Fibroblast of lung (primary cell): Measurements from ENCODE around the gene PLXNA1. TPM values are rescaled to one million over a fixed set of nuclear protein-coding genes. Genes with fewer than 3 reads are reported as not detected.

Experiments
- DNase-seq, 2 donors: peaks; one replicate each; pipeline versions ENCODE4 v3.0.0 to v3.0.0-alpha.2; 2010; ENCODE audit warnings: low read depth in 2 of 2
- H2AFZ ChIP-seq: 2 replicates; pipeline ENCODE4 v1.5.1; 2012; ENCODE audit warnings: low read length, control low read depth, inconsistent platforms
- H3K27ac ChIP-seq: 2 replicates; pipeline ENCODE4 v1.5.1; 2011; ENCODE audit warnings: low read length, control low read depth; ENCODE audit not compliant: insufficient read depth
- H3K27me3 ChIP-seq: 2 replicates; pipeline ENCODE4 v1.5.1; 2011; ENCODE audit warnings: mild to moderate bottlenecking, low read length; ENCODE audit not compliant: control insufficient read depth, insufficient read depth
- H3K36me3 ChIP-seq: 2 replicates; pipeline ENCODE4 v1.5.1; 2011; ENCODE audit warnings: low read length; ENCODE audit not compliant: control insufficient read depth, insufficient read depth
- H3K4me1 ChIP-seq: 2 replicates; pipeline ENCODE4 v1.5.1; 2011; ENCODE audit warnings: low read length; ENCODE audit not compliant: control insufficient read depth, insufficient read depth; ENCODE audit errors: extremely low read depth
- H3K4me2 ChIP-seq: 2 replicates; pipeline ENCODE4 v1.5.1; 2011; ENCODE audit warnings: low read length, control low read depth; ENCODE audit not compliant: insufficient read depth; ENCODE audit errors: extremely low read depth
- H3K4me3 ChIP-seq, 4 experiments: fragments of 200-600 bp in 1 of 4; sonication (generic) in 1 of 4; replicated peaks in 1 of 4; 2 replicates each; pipeline ENCODE4 v1.5.1; 2011 to 2016; ENCODE audit warnings: low read length in 4 of 4, low read depth in 3 of 4, mild to moderate bottlenecking in 3 of 4, control low read depth in 2 of 4, inconsistent platforms in 1 of 4, mixed read lengths in 1 of 4; ENCODE audit not compliant: insufficient read depth in 1 of 4; ENCODE audit errors: control extremely low read depth in 1 of 4
- H3K79me2 ChIP-seq: 2 replicates; pipeline ENCODE4 v1.5.1; 2012; ENCODE audit warnings: mild to moderate bottlenecking, low read length, inconsistent platforms; ENCODE audit not compliant: control insufficient read depth, insufficient read depth
- H3K9ac ChIP-seq: 2 replicates; pipeline ENCODE4 v1.5.1; 2011; ENCODE audit warnings: mild to moderate bottlenecking, low read length, control low read depth; ENCODE audit not compliant: insufficient read depth
- H3K9me3 ChIP-seq: 2 replicates; pipeline ENCODE4 v1.5.1; 2012; ENCODE audit warnings: low read depth, low read length; ENCODE audit not compliant: control insufficient read depth, insufficient read depth
- H4K20me1 ChIP-seq: 2 replicates; pipeline ENCODE4 v1.5.1; 2011; ENCODE audit warnings: low read length; ENCODE audit not compliant: control insufficient read depth, insufficient read depth; ENCODE audit errors: extremely low read depth
- EZH2 ChIP-seq: IDR thresholded peaks from 2 replicates; pipeline ENCODE4 v1.5.1; 2012; ENCODE audit warnings: low read length, control low read depth, mild to moderate bottlenecking; ENCODE audit errors: missing control alignments
- polyA plus RNA-seq, 2 donors: library from polyadenylated mRNA; depleted of rRNA in 1 of 2; stranded (reverse) in 1 of 2; unstranded in 1 of 2; fragments of >200 nt; gene quantifications; 2 replicates each; pipeline ENCODE4 v1.2.1, GENCODE V29; 2011 to 2012; ENCODE audit warnings: missing spikeins in 1 of 2
- total RNA-seq: library from RNA; depleted of rRNA; stranded (reverse); fragments of >200 nt; gene quantifications from 2 replicates; pipeline ENCODE4 v1.2.1, GENCODE V29; 2014
- TF ChIP-seq, protein P1 (sequence below), 2 donors: IDR thresholded peaks in 1 of 2; conservative IDR thresholded peaks in 1 of 2; 1 replicate in 1 of 2; 2 replicates in 1 of 2; pipeline ENCODE4 v1.5.1; 2011 to 2012; ENCODE audit warnings: low read length in 2 of 2, control low read depth in 1 of 2, inconsistent platforms in 1 of 2, low read depth in 1 of 2, mild to moderate bottlenecking in 1 of 2

PLXNA1 gene
- total and polyA plus RNA-seq, 2 donors (not counting 1 experiment from before 2014, with no cell fraction given) = 21.1 to 48.6 TPM

- H3K9ac ChIP-seq = no peak overlapping the region
- DNase-seq = peak; percentile 31 to 69
Observed at GRCh38 chr3:126959921-126960603, 22.9 kb upstream of the PLXNA1 start.

GRCh38 chr3:126960604-126960995 is 22.3 kb upstream of the PLXNA1 start:
- TF ChIP-seq EZH2 = no peak
- TF ChIP-seq, protein P1, sequence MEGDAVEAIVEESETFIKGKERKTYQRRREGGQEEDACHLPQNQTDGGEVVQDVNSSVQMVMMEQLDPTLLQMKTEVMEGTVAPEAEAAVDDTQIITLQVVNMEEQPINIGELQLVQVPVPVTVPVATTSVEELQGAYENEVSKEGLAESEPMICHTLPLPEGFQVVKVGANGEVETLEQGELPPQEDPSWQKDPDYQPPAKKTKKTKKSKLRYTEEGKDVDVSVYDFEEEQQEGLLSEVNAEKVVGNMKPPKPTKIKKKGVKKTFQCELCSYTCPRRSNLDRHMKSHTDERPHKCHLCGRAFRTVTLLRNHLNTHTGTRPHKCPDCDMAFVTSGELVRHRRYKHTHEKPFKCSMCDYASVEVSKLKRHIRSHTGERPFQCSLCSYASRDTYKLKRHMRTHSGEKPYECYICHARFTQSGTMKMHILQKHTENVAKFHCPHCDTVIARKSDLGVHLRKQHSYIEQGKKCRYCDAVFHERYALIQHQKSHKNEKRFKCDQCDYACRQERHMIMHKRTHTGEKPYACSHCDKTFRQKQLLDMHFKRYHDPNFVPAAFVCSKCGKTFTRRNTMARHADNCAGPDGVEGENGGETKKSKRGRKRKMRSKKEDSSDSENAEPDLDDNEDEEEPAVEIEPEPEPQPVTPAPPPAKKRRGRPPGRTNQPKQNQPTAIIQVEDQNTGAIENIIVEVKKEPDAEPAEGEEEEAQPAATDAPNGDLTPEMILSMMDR (conservative IDR thresholded peaks at IDR 0.05 in 1 of 2, IDR thresholded peaks at IDR 0.05 in 1 of 2; ENCODE audit: low read depth in 1 of 2, low read length in 2 of 2) = no peak
- DNase-seq = no peak
- Histone ChIP-seq H3K27ac (no peak overlapping the region), H3K4me1 (peaks cover 4% of the 10 kb centered on the region), H3K79me2 (no peaks in the 10 kb centered on the region), H3K36me3 (no peaks in the 10 kb centered on the region), H3K9ac (no peak overlapping the region), H3K4me3 (no peak overlapping the region), H3K9me3 (no peaks in the 10 kb centered on the region), H4K20me1 (no peaks in the 10 kb centered on the region), H3K27me3 (no peaks in the 10 kb centered on the region), H2AFZ (no peak overlapping the region), H3K4me2 (no peak overlapping the region)

More at GRCh38 chr3:126959921-126960603, 22.9 kb upstream of the PLXNA1 start:
- no peaks in the 10 kb centered on the region for H3K9me3 ChIP-seq
- TF ChIP-seq, protein P1 (conservative IDR thresholded peaks at IDR 0.05 in 1 of 2, IDR thresholded peaks at IDR 0.05 in 1 of 2; ENCODE audit: low read depth in 1 of 2, low read length in 2 of 2) = peak; percentile 18 to 33
- TF ChIP-seq EZH2 = no peak
- peaks cover 4% of the 10 kb centered on the region for H3K4me1 ChIP-seq
- no peaks in the 10 kb centered on the region for H3K36me3 ChIP-seq
- no peak overlapping the region for H3K27ac ChIP-seq
- no peak overlapping the region for H2AFZ ChIP-seq
- H4K20me1 ChIP-seq = no peaks in the 10 kb centered on the region
- no peak overlapping the region for H3K4me2 ChIP-seq
- H3K79me2 ChIP-seq = no peaks in the 10 kb centered on the region
- H3K4me3 ChIP-seq = no peak overlapping the region
- no peaks in the 10 kb centered on the region for H3K27me3 ChIP-seq

GRCh38 chr3:126961191-126961790 is 21.6 kb upstream of the PLXNA1 start:
- no peaks in the 10 kb centered on the region for H3K27me3 ChIP-seq
- no peak overlapping the region for H2AFZ ChIP-seq
- no peak for TF ChIP-seq EZH2
- TF ChIP-seq, protein P1 (conservative IDR thresholded peaks at IDR 0.05 in 1 of 2, IDR thresholded peaks at IDR 0.05 in 1 of 2; ENCODE audit: low read depth in 1 of 2, low read length in 2 of 2) = no peak
- no peak overlapping the region for H3K9ac ChIP-seq
- no peaks in the 10 kb centered on the region for H4K20me1 ChIP-seq
- no peak overlapping the region for H3K4me3 ChIP-seq
- H3K79me2 ChIP-seq = no peaks in the 10 kb centered on the region
- H3K36me3 ChIP-seq = no peaks in the 10 kb centered on the region
- H3K4me2 ChIP-seq = no peak overlapping the region
- H3K27ac ChIP-seq = no peak overlapping the region
- H3K4me1 ChIP-seq = peaks cover 4% of the 10 kb centered on the region
- DNase-seq = peak; percentile 40 to 76
- H3K9me3 ChIP-seq = no peaks in the 10 kb centered on the region
